Measurements from ENCODE around the gene ZFP1.
"Not testable (repeated sequence)": the region's sequence is repeated elsewhere in the genome, so short reads cannot be mapped to it uniquely, and the experiment has no call there.

Gene ZFP1

DNA sequence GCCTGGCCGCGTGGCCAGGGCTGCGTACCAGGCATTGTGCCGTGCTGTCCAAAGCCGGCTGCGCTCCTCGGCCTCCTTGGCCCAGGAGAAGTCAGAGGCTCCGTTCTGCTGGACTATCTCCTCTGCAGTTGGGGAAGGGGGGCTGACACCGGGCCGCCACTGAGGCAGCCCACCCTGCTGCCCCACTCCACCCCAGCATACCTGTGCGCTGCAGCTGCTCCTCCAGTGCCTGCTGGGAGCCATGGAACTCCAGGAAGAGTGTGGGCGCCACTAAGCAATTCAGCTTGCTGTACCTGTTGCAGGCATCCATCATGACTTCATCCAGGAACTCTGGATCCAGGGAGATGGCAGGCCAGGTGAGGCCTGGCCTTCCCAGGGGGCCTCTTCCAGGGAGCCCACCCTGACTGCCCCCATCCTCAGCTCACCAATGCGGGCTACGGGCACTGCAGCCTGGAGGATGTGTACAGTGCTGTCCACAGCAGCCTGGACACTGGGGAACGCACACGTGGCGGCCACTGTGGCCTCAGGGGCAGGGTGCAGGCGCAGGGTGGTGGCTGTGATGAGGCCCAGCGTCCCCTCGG lies 34.7 kb upstream of the ZFP1 start:
- DNase-seq (ENCODE audit: low read depth, low spot score) = no peak

DNA sequence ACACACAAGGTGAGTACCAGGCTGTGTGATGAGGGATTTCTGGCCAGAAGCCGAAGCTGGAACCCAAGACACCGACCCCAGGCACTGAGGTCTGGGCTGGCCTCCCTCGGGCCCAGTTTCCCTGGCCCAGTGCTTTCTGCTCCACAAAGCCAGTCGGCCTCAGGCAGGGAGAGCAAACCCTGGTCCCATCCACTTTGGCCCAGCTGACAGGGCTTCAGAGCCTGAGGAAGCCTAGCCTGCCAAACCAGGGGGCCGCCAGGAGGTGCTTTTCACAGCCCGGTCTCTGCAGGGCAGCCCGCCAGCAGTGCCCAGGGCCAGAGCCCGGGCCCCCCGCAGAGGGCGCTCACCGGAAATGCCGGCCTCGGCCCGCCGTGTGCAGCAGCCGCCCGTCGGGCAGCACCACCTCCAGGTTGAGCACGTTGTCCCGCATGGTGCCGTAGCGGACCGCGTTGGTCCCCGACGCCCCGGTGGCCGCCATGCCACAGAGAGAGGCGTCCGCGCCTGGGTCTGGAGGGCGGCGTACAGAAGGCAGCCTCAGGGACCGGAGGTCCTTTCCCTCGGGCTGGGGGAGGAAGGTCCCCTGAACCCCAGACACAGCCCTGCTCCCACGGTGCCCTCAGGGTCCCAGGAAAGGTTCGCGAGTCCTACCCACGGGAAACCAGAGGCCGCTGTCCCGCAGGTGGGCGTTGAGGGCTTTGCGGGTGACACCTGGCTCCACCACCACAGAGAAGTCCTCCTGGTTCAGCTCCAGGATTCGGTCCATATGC lies 34.0 kb upstream of the ZFP1 start:
- DNase-seq (ENCODE audit: low read depth, low spot score) = no peak

DNA sequence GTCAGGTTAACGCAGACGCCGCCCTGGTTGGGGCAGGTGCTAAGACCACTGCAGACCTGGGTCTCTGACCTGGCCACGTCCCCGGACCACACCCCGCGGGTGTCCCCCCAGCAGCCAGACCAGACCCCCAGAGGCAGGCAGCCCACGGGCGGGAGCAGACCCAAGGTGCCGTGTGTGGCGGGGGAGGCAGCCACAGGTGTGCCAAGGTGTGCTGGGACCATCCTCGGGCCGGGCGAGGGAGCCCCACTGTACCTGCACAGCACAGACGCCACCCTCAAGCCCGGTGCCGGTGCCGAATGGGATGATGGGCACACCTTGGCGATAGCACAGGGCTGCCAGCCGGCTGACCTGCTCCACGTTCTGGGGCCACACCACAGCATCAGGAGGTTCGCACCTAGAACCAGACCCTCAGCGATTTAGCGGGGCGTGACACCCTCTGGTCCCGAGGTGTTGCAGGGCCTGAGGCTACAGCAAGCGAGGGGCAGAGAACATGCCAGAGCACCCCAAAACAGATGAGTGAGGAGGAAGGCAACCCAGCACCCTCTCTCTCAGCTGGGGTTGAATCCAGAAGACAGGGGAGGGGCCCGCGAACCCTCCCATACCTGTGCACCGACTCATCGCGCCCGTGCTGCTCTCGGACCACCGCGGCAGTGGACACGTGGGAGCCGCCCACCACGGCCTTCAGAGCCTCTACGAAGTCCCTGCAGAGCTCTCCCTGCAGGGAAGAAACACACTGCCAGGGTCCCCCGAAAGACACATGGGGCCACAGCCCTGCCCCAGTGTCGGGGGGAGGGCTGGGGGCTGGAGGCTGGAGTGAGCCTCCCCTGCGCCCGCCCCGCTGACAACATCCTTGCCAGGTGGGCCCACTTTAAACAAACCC lies 33.1 kb upstream of the ZFP1 start:
- DNase-seq (ENCODE audit: low read depth, low spot score) = no peak

DNA sequence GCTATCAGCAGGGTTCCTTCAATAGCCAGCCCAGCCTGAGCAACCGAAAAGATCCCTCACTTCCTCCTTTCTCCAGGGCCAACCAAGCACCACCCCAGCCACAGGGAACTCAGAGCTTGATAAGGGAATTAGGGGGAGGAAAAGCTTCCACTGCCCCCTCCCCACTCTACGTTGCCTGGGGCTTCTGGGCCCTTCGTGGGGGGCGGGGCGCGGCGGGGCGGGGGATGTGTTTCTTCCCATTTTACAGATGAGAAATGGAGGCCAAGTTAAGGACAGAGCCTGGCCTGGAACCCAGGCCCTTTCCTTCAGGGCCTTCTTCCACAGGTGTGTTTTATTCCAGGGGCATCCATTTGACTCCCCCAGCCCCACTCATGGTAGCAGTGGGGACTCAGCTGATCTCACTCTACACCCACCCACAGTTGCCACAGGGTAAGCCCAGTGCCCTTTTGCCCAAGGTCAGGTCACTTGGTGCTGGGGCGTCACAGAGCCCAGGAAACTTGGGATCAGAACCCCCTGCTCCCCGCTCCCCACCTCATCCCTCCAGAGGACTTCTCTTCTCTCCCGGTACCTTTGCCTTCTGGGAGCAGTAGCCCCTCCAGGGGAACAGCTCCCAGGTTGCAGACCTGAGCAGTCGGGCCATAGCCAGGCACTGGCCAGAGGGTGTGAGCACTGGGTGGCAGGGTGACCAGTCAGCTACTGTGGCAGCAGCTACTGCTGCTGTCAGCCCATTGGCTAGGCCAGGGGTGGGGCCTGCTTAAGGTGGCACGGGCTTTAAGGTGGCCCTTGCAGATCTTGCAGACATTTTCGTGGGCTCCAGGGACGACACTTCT lies 32.0 kb upstream of the ZFP1 start, which contains the start of gene LDHD:
TSS of gene LDHD (minus strand) at position 700 of the 830 bp plus-strand sequence. CDS start at position 640, 60 bp downstream.
- DNase-seq (ENCODE audit: low read depth, low spot score) = no peak

DNA sequence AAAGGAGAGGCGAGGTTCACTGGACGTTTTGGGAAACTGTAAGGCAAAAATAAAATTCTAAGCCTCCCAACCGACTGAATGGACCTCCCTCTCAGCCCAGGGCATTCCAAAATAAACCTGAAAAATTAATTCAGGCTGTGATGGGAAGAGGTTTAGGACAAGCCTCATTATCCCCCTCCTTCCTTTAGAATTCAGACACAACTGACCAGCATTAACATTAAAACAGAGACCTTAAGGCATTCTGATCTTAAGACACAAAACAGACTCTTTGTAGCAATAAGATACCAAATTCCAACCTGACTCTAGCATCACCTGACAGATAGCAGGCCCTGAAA lies 31.4 kb upstream of the ZFP1 start:
- DNase-seq (ENCODE audit: low read depth, low spot score) = no peak

DNA sequence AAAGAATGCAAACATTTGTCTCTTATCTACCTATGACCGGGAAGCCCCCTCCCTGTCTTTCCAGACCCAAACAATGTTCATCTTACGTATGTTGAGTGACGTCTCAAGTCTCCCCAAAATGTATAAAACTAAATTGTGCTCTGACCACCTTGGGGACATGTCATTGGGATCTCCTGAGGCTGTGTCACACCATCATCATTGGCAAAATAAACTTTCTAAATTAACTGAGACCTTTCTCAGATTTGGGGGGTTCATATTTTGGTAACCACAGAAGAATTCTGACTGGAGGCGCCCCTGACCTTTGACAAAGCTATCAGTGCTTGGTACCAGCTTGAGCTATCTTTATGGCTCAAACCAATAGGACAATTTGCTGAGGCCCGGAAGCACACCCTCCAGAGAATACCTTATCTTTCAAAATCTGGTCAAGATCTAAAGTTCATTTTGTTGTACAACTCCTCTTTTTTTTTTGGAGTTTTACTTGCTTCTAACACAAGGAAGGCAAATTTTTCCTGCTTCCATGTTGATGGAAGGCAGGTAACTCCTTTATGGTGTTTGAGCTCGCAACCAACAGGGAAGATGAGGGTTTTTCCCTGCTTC lies 29.3 kb upstream of the ZFP1 start:
- no peak for DNase-seq (ENCODE audit: low read depth, low spot score)

DNA sequence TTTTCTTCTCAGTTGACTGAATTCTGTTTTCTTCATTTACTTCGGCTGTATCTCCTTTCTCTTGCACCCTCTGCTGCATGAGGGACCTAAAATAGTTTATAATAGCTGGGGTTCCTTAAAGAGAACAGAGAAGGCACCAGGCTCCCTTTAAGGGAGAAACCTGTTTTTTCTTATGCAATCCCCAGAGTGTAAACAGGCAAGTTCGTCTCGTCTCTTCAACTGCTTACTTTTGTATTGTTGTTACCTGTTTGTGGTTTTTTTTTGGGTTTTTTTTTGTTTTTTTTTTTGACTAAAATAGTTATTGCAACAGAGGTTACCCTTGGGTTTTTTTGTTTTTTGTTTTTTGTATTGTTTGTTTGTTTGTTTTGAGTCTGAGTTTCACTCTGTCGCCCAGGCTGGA lies 28.1 kb upstream of the ZFP1 start:
- DNase-seq (ENCODE audit: low read depth, low spot score) = no peak

DNA sequence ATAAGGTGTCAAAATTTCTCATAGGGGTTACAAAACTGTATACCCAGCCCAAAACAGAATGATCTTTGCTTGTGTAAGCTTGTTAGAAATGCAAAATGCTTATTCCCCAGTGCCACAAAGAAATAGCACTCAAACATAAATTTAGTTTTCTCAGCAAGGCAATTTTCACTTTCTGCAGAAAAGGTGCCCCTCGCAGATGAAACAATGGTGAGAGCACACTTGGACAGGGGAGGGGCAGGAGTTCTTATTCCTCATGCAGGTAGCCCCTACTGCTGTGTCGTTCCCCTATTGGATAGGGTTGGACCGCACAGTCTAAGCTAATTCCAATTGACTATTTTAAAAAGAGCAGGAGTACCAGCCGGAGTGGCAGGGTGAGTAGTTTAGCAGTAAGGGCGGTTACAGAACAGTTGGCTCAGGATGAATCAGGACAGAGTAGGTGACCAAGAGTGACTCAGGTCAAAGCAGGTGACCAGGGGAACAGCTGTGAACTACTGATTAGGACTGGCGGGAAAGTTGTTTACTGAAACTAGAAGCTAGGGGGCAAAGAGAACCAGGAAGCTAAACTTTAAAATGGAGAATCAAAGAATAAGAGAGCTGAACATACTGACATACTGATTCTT lies 26.3 kb upstream of the ZFP1 start:
- DNase-seq (ENCODE audit: low read depth, low spot score) = no peak

DNA sequence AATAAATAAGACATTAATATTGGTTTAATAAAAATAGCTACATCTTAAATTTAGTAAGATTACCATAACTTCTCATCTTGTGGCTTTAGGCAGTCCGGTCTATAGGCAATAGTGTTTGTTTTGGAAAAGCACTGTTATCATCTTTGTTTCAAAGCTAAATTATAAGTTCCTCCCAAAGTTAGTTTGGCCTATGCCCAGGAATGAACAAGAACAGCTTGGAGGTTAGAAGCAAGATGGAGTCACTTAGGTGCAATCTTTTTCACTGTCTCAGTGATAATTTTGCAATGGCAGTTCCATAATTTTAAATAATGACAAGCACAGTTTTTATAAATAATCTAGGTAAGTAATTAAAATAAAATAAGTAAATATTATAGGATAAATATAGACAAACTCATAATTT lies 25.7 kb upstream of the ZFP1 start:
- no peak for DNase-seq (ENCODE audit: low read depth, low spot score)

DNA sequence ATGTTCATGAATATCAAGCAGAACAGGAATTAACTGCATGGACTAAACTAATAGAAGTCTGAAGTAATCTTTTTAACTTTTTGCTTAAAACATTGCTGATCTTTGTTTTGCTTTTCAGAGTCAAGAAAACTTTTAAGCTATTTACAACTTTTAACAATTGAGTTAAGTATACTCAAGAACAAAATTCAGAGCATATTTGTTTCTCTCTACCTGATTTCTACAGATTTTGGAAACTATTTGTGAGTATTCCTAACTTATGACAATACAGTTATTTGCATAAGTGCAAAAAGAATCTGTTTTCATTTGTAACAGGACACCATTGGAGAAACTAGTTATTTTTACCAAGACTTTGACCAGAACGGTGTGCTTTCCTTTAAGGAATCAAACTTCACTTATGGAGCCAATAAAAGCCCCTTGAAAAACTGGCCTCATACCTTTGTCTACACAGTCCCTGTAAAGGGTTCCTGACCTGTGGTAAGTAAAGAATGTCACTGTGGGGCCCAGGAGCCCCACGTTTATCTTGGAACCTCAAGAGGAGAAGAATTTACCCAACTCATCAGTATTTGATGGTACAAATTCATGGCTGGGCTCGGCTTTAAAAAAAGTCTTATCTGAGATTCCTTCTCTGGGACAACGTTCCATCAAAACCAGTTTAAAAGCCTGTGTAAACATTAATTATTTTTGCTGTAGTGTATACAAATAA lies 20.5 kb upstream of the ZFP1 start:
- DNase-seq (ENCODE audit: low read depth, low spot score) = no peak

DNA sequence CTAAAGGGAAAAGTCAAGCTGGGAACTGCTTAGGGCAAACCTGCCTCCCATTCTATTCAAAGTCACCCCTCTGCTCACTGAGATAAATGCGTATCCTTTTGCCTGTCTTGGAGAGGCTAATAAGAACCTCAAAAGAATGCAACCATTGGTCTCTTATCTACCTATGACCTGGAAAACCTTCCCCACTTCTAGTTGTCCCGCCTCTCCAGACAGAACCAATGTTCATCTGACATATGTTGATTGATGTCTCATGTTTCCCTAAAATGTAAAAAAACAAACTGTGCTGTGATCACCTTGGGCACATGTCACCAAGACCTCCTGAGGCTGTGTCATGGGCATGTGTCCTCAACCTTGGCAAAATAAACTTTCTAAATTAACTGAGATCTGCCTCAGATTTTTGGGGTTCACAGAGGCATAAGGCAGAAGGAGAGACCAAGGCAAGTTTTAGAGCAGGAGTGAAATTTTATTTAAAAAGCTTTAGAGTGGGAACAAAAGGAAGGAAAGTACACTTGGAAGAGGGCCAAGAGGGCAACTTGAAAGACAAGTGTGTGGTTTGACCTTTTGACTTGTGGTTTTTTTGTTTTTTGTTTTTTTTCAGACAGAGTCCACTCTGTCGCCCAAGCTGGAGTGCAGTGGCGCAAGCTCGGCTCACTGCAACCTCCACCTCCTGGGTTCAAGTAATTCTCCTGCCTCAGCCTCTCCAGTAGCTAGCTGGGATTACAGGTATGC lies 18.7 kb upstream of the ZFP1 start:
- DNase-seq (ENCODE audit: low read depth, low spot score) = not testable (repeated sequence)

DNA sequence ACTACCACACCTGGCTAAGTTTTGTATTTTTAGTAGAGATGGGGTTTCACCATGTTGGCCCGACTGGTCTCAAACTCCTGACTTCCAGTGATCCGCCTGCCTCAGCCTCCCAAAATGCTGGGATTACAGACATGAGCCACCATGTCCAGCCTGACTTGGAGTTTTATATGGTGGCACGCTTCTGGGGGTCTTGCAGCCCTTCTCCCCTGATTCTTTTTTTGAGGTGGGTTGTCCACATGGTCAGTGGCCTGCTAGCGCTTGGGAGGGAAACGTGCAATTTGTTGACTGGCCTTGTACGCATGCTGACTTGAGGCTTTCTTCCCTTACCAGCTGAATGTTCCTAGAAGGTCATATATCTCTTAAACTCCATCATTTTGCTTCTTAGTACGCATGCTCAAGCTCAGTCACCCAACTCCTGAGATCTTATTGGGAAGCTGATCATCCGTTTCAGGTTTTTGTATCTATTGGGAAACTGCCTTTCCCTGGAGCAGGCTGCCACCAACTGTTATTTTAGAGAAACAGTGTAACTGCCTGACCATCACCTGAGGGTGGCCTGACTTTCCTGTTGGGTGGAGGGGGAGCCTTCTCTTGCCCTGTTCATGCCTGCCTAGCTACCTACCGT lies 18.1 kb upstream of the ZFP1 start:
- no peak for DNase-seq (ENCODE audit: low read depth, low spot score)

DNA sequence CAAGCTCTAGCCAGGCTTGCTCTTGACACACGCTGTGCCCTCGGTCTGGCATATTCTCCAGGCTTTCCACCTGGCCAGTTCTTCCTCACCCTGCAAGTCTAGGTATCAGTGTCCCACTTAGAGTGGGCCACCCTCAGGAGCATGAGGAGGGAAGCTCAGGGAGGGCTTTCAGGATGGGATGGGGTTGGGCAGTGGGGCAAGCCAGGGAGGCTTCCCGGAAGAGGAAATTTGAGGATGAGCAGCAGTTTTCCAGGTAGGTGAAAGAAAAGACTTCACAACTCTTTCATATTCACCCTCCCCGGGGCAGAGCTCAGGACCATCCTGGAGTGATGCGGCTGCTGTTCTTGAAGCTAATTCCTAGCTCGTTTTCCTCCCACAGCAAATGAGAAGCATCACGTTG lies 17.2 kb upstream of the ZFP1 start:
- DNase-seq (ENCODE audit: low read depth, low spot score) = no peak

DNA sequence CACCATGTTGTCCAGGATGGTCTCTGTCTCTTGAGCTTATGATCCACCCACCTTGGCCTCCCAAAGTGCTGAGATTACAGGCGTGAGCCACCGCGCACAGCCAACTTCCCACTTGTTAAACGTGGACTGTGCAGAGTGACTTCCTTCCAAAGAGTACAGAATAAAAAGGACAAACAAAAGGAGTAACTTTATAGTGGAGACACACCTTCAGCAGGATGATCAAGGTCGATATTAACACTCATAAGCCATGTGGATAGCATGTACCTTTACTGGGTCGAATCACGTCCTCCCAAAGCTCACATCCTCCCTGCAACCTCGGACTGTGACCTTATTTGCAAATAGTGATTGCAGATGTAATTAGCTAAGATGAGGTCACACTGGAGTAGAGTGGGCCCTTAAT lies 10.1 kb upstream of the ZFP1 start:
- no peak for DNase-seq (ENCODE audit: low read depth, low spot score)

DNA sequence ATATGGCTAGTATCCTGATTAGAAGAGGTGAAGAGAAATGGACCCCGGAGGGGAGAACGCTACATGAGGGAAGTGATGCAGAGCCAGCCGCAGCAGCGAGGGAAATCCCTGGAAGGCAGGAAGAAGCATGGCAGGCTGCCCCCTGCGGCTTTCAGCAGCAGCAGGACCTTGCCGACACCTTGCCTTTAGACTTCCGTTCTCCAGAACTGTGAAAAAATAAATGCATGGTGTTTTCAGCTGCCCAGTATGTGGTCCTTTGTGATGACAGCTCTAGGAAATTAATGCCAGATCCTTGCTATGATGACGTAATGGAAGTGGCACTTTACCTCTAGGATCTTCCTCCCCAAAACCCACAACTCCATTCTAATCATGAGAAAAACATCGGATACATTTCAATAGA lies 9.7 kb upstream of the ZFP1 start:
- DNase-seq (ENCODE audit: low read depth, low spot score) = no peak

DNA sequence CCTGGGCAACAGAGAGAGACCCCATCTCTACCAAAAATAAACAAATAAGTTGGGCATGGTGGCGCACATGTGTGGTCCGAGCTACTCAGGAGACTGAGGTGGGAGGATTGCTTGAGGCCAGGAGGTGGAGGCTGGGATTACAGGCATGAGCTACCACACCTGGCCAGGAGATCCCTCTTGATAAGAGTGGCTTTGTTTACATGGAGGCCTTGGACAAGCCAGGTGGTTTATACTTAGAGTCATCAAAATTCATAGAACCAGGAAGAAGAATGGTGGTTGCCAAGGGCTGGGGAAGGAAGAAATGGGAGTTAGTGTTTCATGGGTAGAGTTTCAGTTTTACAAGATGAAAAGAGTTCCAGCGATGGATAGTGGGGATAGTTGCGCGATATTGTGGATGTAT lies 8.8 kb upstream of the ZFP1 start:
- no peak for DNase-seq (ENCODE audit: low read depth, low spot score)

DNA sequence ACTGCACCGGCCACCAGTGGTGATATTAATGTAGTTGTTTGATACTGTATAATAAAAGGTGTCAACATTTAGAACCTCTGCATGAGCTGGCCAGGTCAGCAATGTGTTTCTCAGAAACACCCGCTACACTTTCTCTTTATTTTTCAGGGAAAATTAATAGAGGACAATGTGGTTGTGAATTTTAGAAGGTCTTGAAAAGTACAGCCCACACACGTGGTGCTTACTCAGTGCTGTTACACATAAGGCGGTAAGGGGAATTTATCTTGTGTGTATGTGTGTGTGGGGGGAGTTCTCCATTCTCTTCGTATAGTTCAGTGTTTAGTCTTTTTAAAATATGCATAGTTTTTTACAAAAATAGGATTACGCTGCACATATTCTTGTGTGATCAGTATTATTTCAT lies 4.4 kb upstream of the ZFP1 start:
- no peak for DNase-seq (ENCODE audit: low read depth, low spot score)

DNA sequence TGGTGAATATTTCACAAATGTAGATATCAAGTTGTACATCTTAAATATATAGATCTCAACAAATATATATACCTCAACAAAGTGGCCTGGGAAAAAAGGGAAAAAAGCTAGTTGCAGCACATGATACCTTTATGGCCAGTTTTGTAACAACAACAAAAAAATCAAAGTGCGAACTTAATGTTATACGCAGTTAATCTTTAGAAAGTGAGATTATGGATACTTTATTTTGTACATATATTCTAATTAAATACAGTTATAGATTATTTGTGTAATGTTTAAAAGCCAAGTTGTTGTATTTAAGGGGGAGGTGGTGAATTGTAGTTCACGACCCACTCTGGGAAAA lies 385 bp upstream of the ZFP1 start:
- no peak for DNase-seq (ENCODE audit: low read depth, low spot score)

DNA sequence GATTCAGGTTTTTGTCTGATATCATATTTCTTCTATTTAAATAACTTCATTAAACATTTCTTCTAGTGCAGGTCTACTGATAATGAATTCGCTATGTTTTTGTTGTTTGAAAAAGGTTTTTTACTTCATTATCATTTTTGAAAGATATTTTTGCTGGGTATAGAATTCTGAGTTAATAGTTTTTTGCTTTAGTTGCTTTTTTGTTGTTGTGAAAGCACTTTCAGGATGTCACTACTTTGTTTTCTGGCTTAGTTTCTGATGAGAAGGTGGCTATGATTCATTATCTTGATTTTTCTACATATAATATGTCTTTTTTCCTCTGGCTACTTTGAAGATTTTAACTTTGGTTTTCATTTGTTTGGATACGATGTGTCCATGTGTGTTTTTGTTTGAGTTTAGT lies 3.5 kb downstream of the ZFP1 start:
- DNase-seq (ENCODE audit: low read depth, low spot score) = no peak
